ENCODE measurements around the gene PHACTR4.

Gene PHACTR4

GRCh38 chr1:28526886-28527285, 157.3 kb downstream of the PHACTR4 start:
- no peak overlapping the region for H3K4me3 ChIP-seq (ENCODE audit: low read depth, low read length)
- TF ChIP-seq CTCF (IDR thresholded peaks at IDR 0.05; ENCODE audit: low read depth, low read length) (no peak), MYC (IDR thresholded peaks at IDR 0.05; ENCODE audit: low read depth, low read length) (no peak), POLR2A (IDR thresholded peaks at IDR 0.05; ENCODE audit: extremely low read depth, insufficient read length) (no peak), MAX (IDR thresholded peaks at IDR 0.05; ENCODE audit: low read depth, low read length) (no peak)
- no peak for DNase-seq (ENCODE audit: low read depth)

GRCh38 chr1:28530456-28530855, 160.9 kb downstream of the PHACTR4 start:
- TF ChIP-seq POLR2A (IDR thresholded peaks at IDR 0.05; ENCODE audit: extremely low read depth, insufficient read length) (no peak), MAX (IDR thresholded peaks at IDR 0.05; ENCODE audit: low read depth, low read length) (no peak), MYC (IDR thresholded peaks at IDR 0.05; ENCODE audit: low read depth, low read length) (no peak), CTCF (IDR thresholded peaks at IDR 0.05; ENCODE audit: low read depth, low read length) (no peak)
- H3K4me3 ChIP-seq (ENCODE audit: low read depth, low read length), result no peak overlapping the region
- DNase-seq (ENCODE audit: low read depth), result no peak

GRCh38 chr1:28534671-28535070, 165.1 kb downstream of the PHACTR4 start:
- DNase-seq (ENCODE audit: low read depth), result no peak
- TF ChIP-seq CTCF (IDR thresholded peaks at IDR 0.05; ENCODE audit: low read depth, low read length), result no peak
- no peak for TF ChIP-seq MAX (IDR thresholded peaks at IDR 0.05; ENCODE audit: low read depth, low read length)
- TF ChIP-seq MYC (IDR thresholded peaks at IDR 0.05; ENCODE audit: low read depth, low read length), result no peak
- no peak for TF ChIP-seq POLR2A (IDR thresholded peaks at IDR 0.05; ENCODE audit: extremely low read depth, insufficient read length)
- no peak overlapping the region for H3K4me3 ChIP-seq (ENCODE audit: low read depth, low read length)

- H3K4me3 ChIP-seq (ENCODE audit: low read depth, low read length), result no peak overlapping the region
- no peak for DNase-seq (ENCODE audit: low read depth)
- TF ChIP-seq MAX (IDR thresholded peaks at IDR 0.05; ENCODE audit: low read depth, low read length), result no peak
- TF ChIP-seq POLR2A (IDR thresholded peaks at IDR 0.05; ENCODE audit: extremely low read depth, insufficient read length), result no peak
- TF ChIP-seq MYC (IDR thresholded peaks at IDR 0.05; ENCODE audit: low read depth, low read length), result no peak
- TF ChIP-seq CTCF (IDR thresholded peaks at IDR 0.05; ENCODE audit: low read depth, low read length), result no peak
These were observed 165.6 kb downstream of the PHACTR4 start for GRCh38 chr1:28535180-28535579.

GRCh38 chr1:28537457-28538199, 168.1 kb downstream of the PHACTR4 start:
- TF ChIP-seq MYC (IDR thresholded peaks at IDR 0.05; ENCODE audit: low read depth, low read length) (no peak), CTCF (IDR thresholded peaks at IDR 0.05; ENCODE audit: low read depth, low read length) (no peak), POLR2A (IDR thresholded peaks at IDR 0.05; ENCODE audit: extremely low read depth, insufficient read length) (no peak), MAX (IDR thresholded peaks at IDR 0.05; ENCODE audit: low read depth, low read length) (no peak)
- no peak for DNase-seq (ENCODE audit: low read depth)
- H3K4me3 ChIP-seq (ENCODE audit: low read depth, low read length), result no peak overlapping the region
